ENCODE measurements around the gene RPTOR. TPM values are rescaled to one million over a fixed set of nuclear protein-coding genes. Genes with fewer than 3 reads are reported as not detected.

The RPTOR gene
- total and polyA plus RNA-seq, 2 experiments from 2014 or later: 6.6 to 16.1 TPM

DNA sequence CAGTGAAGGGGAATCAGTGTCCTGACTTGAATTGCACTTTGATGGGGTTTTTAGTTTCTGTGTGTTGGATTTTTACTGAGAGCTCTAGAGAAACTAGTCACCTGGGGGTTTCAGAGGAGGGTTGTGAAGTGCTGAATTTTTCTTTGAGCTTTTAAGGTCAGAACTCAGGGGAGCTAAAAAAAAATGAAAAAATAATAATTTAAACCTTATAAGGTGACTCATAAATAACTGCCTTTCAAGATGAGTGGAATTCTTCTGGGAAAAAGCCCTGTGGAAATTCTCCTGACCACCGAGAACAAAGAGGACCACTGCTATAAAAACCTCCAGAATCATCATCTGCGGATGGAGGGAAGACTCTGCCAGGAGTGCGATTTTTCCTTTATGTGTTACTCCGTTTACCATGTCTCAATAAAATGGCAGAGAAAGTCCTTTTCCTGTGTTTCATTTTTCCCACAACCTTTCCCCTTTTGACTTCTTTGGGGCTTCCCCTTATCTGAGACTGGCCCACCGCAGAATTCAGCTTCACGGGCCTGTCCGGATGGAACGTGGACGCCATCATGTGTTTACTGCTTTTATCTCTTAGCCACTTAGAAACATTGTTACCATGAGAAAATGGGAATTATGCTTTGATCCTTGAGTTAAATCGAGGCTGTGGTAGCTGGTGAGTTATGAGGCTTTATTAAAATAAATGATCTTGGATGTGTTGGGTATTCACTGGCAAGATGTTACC is 39.7 kb downstream of the RPTOR start:
- no peak overlapping the region for H3K27ac ChIP-seq
- no peaks in the 10 kb centered on the region for H3K9me2 ChIP-seq (ENCODE audit: insufficient read depth)
- H3K4me1 ChIP-seq (ENCODE audit: insufficient read depth): no peaks in the 10 kb centered on the region
- H3K4me3 ChIP-seq: no peak overlapping the region
- H3K27me3 ChIP-seq (replicated peaks; ENCODE audit: insufficient read depth): no peaks in the 10 kb centered on the region
- peaks cover 6% of the 10 kb centered on the region; the same call in 1 of the 2 replicates for H4K20me1 ChIP-seq (ENCODE audit: insufficient read depth)
- H3F3A ChIP-seq (ENCODE audit: insufficient read depth): no peaks in the 10 kb centered on the region
- in situ Hi-C loops (cut with MboI): no loop called here
- WGBS, 2 experiments (ENCODE audit: low coverage in 1 of 2, low lambda C conversion rate in 2 of 2, missing lambda C conversion rate in 2 of 2): 77 to 78% methylated on average over 10 of the region's 10 CpGs
- DNase-seq: peak; percentile 5
- H3K36me3 ChIP-seq (ENCODE audit: low read depth): no peaks in the 10 kb centered on the region
- no peak overlapping the region for H2AFZ ChIP-seq
- no peak overlapping the region for H3K4me2 ChIP-seq (ENCODE audit: unreplicated experiment)
- no peaks in the 10 kb centered on the region for H3K9me3 ChIP-seq (ENCODE audit: low read depth)
- H3K79me2 ChIP-seq (ENCODE audit: insufficient read depth): peaks cover 87% of the 10 kb centered on the region
- no peak overlapping the region for H3K9ac ChIP-seq
- no peak for TF ChIP-seq EZH2phosphoT487 (IDR thresholded peaks at IDR 0.05; ENCODE audit: insufficient read depth, low read depth)
- no peak for TF ChIP-seq EZH2 (IDR thresholded peaks at IDR 0.05; ENCODE audit: insufficient read depth, poor library complexity, severe bottlenecking)

DNA sequence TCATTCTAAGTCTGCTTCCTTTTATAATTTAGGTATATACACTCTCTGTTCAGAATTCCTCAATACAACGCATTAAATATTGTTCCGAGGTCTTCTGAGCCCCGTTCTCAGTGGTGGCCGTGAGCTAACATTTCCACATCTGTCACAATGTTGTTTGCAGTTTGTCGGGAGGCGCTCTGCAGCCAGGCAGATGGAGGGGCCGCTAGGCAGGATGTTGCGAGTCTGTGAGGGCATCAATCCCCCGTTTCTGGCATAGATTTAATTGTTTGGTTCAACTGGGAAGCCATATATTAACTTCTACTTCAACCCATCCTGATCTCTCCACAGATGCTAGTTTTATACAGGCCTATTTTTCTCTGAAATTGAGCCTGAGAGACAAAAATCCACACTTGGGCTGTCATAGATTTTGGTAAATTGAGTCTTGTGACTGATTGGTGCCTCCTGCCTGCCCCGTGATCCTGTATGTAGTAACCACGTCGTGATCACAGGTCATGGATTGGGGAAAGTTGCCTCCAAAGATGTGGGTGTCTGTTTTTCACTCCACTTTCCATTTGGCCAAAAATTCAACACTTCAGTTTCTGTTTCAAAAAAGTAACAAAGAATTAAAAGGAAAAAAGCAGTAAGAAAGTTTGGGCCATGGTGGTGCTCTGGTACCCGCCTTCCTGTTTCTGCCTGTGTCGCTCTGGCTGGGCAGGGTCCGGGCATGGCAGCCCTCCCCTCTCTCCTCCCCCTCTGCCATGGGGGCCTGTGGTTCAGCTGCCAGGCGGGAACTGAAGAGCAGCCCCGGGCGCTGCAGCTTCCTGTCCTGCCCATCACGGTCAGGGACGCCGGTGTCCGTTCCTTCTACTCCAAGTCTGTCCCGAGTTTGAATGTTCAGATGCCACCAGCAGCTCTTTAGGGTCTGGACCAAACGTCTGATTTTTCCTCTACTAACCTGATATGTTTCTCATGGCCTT is 41.5 kb downstream of the RPTOR start:
- no peak for DNase-seq
- H3K79me2 ChIP-seq (ENCODE audit: insufficient read depth): peaks cover 83% of the 10 kb centered on the region
- no peaks in the 10 kb centered on the region for H3K4me1 ChIP-seq (ENCODE audit: insufficient read depth)
- in situ Hi-C loops (cut with MboI): no loop called here
- no peaks in the 10 kb centered on the region for H3K9me3 ChIP-seq (ENCODE audit: low read depth)
- WGBS, 2 experiments (ENCODE audit: low coverage in 1 of 2, low lambda C conversion rate in 2 of 2, missing lambda C conversion rate in 2 of 2): 79 to 82% methylated on average over 24 of the region's 24 CpGs
- no peak overlapping the region for H3K9ac ChIP-seq
- H3K4me3 ChIP-seq: no peak overlapping the region
- peaks cover 6% of the 10 kb centered on the region; the same call in 1 of the 2 replicates for H4K20me1 ChIP-seq (ENCODE audit: insufficient read depth)
- TF ChIP-seq EZH2 (IDR thresholded peaks at IDR 0.05; ENCODE audit: insufficient read depth, poor library complexity, severe bottlenecking) (no peak), EZH2phosphoT487 (IDR thresholded peaks at IDR 0.05; ENCODE audit: insufficient read depth, low read depth) (no peak)
- H3K9me2 ChIP-seq (ENCODE audit: insufficient read depth): no peaks in the 10 kb centered on the region
- no peaks in the 10 kb centered on the region for H3K27me3 ChIP-seq (replicated peaks; ENCODE audit: insufficient read depth)
- H2AFZ ChIP-seq: no peak overlapping the region
- H3K36me3 ChIP-seq (ENCODE audit: low read depth): no peaks in the 10 kb centered on the region
- H3F3A ChIP-seq (ENCODE audit: insufficient read depth): no peaks in the 10 kb centered on the region
- H3K27ac ChIP-seq: no peak overlapping the region
- no peak overlapping the region for H3K4me2 ChIP-seq (ENCODE audit: unreplicated experiment)

DNA sequence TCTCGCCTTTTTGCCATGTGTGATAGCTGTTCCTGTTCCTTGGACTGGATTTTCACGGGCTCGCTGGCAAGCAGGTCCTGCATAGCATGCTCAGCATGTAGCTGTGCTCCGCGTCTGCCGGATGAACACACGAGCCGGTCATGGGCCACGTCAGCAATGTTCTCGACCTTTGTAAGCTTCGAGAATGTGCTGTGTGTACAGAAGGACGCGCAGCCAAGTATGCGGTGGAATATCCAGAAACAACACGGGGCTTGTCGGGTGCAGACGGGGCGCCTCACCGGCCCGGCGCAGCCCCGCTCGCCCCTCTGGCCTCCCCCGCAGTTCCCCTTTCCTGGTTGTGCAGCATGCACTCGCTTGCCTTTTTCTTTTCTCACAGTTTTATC is 42.2 kb downstream of the RPTOR start:
- H3K4me2 ChIP-seq (ENCODE audit: unreplicated experiment): no peak overlapping the region

DNA sequence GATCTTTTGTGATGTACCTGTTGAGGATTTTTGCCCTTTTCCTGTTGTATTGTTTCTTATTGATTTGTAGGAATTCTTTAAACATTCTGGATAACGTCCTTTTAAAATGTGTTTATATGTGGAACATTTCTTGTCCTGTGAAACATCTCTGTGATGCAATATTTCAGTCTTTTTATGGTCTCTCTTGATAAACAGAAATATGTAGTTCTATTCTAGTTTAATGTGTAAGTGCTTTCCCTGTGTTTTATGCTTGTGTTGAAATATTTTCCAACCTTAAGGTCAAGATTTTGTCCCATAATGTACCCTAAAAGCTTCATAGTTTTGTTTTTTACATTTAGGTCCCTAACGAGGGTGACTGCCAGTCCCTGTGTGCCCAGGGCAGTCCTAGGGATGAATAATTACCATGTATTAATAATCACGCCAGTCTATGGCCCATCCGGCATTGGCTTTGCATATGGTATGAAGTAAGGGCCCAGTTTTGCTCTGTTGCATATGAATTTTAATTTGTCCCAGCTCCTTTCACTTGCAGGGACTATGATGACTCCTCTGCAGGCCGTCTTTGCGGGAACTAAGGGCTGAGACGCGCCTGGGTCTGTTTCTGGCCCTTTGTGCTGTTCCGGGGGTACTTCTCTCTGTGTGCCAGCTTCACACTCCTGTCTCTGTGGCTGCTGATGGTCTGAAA is 44.2 kb downstream of the RPTOR start:
- no peak for DNase-seq
- 87% methylated on average over 9 of the region's 9 CpGs for WGBS, 2 experiments (ENCODE audit: low coverage in 1 of 2, low lambda C conversion rate in 2 of 2, missing lambda C conversion rate in 2 of 2)

More for the DNA sequence above, 42.2 kb downstream of the RPTOR start:
- Histone ChIP-seq H3K36me3 (ENCODE audit: low read depth) (no peaks in the 10 kb centered on the region), H3K9me2 (ENCODE audit: insufficient read depth) (no peaks in the 10 kb centered on the region), H3K4me3 (no peak overlapping the region), H3K4me1 (ENCODE audit: insufficient read depth) (no peaks in the 10 kb centered on the region), H3K27ac (no peak overlapping the region), H3K9ac (no peak overlapping the region), H3F3A (ENCODE audit: insufficient read depth) (no peaks in the 10 kb centered on the region), H4K20me1 (ENCODE audit: insufficient read depth) (peaks cover 12% of the 10 kb centered on the region), H3K79me2 (ENCODE audit: insufficient read depth) (peaks cover 90% of the 10 kb centered on the region), H3K27me3 (replicated peaks; ENCODE audit: insufficient read depth) (no peaks in the 10 kb centered on the region), H2AFZ (no peak overlapping the region), H3K9me3 (ENCODE audit: low read depth) (no peaks in the 10 kb centered on the region)
- DNase-seq: no peak
- WGBS, 2 experiments (ENCODE audit: low coverage in 1 of 2, low lambda C conversion rate in 2 of 2, missing lambda C conversion rate in 2 of 2): 98% methylated on average over 18 to 25 of the region's 25 CpGs
- TF ChIP-seq EZH2 (IDR thresholded peaks at IDR 0.05; ENCODE audit: insufficient read depth, poor library complexity, severe bottlenecking) (no peak), EZH2phosphoT487 (IDR thresholded peaks at IDR 0.05; ENCODE audit: insufficient read depth, low read depth) (no peak)
- in situ Hi-C loops (cut with MboI): no loop called here

More for the DNA sequence above, 44.2 kb downstream of the RPTOR start:
- H4K20me1 ChIP-seq (ENCODE audit: insufficient read depth): peaks cover 19% of the 10 kb centered on the region
- no peak for TF ChIP-seq EZH2phosphoT487 (IDR thresholded peaks at IDR 0.05; ENCODE audit: insufficient read depth, low read depth)
- no peak for TF ChIP-seq EZH2 (IDR thresholded peaks at IDR 0.05; ENCODE audit: insufficient read depth, poor library complexity, severe bottlenecking)
- H3K4me3 ChIP-seq: no peak overlapping the region
- no peaks in the 10 kb centered on the region for H3F3A ChIP-seq (ENCODE audit: insufficient read depth)
- no peaks in the 10 kb centered on the region for H3K36me3 ChIP-seq (ENCODE audit: low read depth)
- no peak overlapping the region for H2AFZ ChIP-seq
- H3K9ac ChIP-seq: no peak overlapping the region
- H3K79me2 ChIP-seq (ENCODE audit: insufficient read depth): peaks cover 96% of the 10 kb centered on the region
- in situ Hi-C loops (cut with MboI): no loop called here
- H3K27ac ChIP-seq: no peak overlapping the region
- H3K4me1 ChIP-seq (ENCODE audit: insufficient read depth): no peaks in the 10 kb centered on the region
- no peaks in the 10 kb centered on the region for H3K27me3 ChIP-seq (replicated peaks; ENCODE audit: insufficient read depth)
- no peak overlapping the region for H3K4me2 ChIP-seq (ENCODE audit: unreplicated experiment)
- no peaks in the 10 kb centered on the region for H3K9me2 ChIP-seq (ENCODE audit: insufficient read depth)
- H3K9me3 ChIP-seq (ENCODE audit: low read depth): no peaks in the 10 kb centered on the region
